H1 (cell line): ENCODE measurements around the gene KLF8. TPM values are rescaled to one million over a fixed set of nuclear protein-coding genes. Genes with fewer than 3 reads are reported as not detected.

ENCODE experiments used
- CTCF ChIA-PET: fragments of 300-600 bp; sonication (Branson Sonifier 250); formaldehyde crosslinking; loops from one replicate; lab custom pipeline; 2021; ENCODE audit not compliant: partially characterized antibody; lab: Charles Lee
- POLR2A ChIA-PET: fragments of 300-600 bp; sonication (Branson Sonifier 250); formaldehyde crosslinking; loops from one replicate; lab custom pipeline; 2021; ENCODE audit warnings: inconsistent platforms; ENCODE audit not compliant: partially characterized antibody; lab: Charles Lee
- DNase-seq, 2 experiments: peaks; one replicate each; pipeline versions ENCODE4 v3.0.0 to v3.0.0-alpha.2; 2010 to 2022; ENCODE audit warnings: low spot score in 2 of 2, low read depth in 1 of 2, mixed read lengths in 1 of 2
- FAIRE-seq: peaks from 2 replicates; lab custom pipeline; 2011; peaks lifted over from hg19 to GRCh38; lab: Jason Lieb, UNC
- H2AFZ ChIP-seq: 2 replicates; pipeline ENCODE4 v1.8.1; 2012; ENCODE audit warnings: low read length, inconsistent platforms
- H2AK5ac ChIP-seq: 2 replicates; pipeline ENCODE4 v1.6.1; 2013; ENCODE audit warnings: low read depth, low read length
- H2BK120ac ChIP-seq: replicated peaks from 2 replicates; pipeline ENCODE3; 2013; ENCODE audit warnings: low read depth, low read length, inconsistent platforms
- H2BK12ac ChIP-seq: 2 replicates; pipeline ENCODE4 v1.6.1; 2013; ENCODE audit warnings: low read depth, low read length
- H2BK15ac ChIP-seq: 2 replicates; pipeline ENCODE4 v1.6.1; 2013; ENCODE audit warnings: low read length
- H2BK20ac ChIP-seq: 2 replicates; pipeline ENCODE4 v1.6.1; 2013; ENCODE audit warnings: low read length
- H2BK5ac ChIP-seq: 2 replicates; pipeline ENCODE4 v1.6.1; 2013; ENCODE audit warnings: low read depth, low read length
- H3K14ac ChIP-seq: 2 replicates; pipeline ENCODE4 v1.6.1; 2013; ENCODE audit warnings: inconsistent platforms; ENCODE audit not compliant: insufficient read length
- H3K18ac ChIP-seq: 2 replicates; pipeline ENCODE4 v1.6.1; 2013; ENCODE audit warnings: low read length; ENCODE audit errors: extremely low read depth
- H3K23ac ChIP-seq: 2 replicates; pipeline ENCODE4 v1.6.1; 2013; ENCODE audit warnings: inconsistent platforms; ENCODE audit not compliant: insufficient read length
- H3K23me2 ChIP-seq: 2 replicates; pipeline ENCODE4 v1.6.1; 2013; ENCODE audit warnings: low read depth, low read length
- H3K27ac ChIP-seq: 2 replicates; pipeline ENCODE4 v1.6.1; 2011; ENCODE audit warnings: low read depth, low read length, inconsistent platforms
- H3K27me3 ChIP-seq, 4 experiments: replicated peaks in 1 of 4; 1 replicate in 1 of 4; 2 replicates in 3 of 4; pipeline versions ENCODE4 v1.6.1 to v1.8.1; 2011 to 2013; ENCODE audit warnings: low read length in 3 of 4, mild to moderate bottlenecking in 3 of 4, inconsistent platforms in 2 of 4, mixed read lengths in 2 of 4, moderate library complexity in 1 of 4; ENCODE audit not compliant: control insufficient read depth in 3 of 4, insufficient read depth in 3 of 4; ENCODE audit errors: extremely low read depth in 1 of 4
- H3K36me3 ChIP-seq, 4 experiments: 2 replicates each; pipeline versions ENCODE4 v1.6.1 to v1.8.1; 2011 to 2013; ENCODE audit warnings: mild to moderate bottlenecking in 4 of 4, low read length in 3 of 4, moderate library complexity in 2 of 4, control low read depth in 1 of 4, inconsistent platforms in 1 of 4; ENCODE audit not compliant: insufficient read depth in 4 of 4, control insufficient read depth in 2 of 4
- H3K4ac ChIP-seq: replicated peaks from 2 replicates; pipeline ENCODE3; 2013; ENCODE audit warnings: low read length, low read depth, mixed read lengths, inconsistent platforms; ENCODE audit not compliant: insufficient read length
- H3K4me1 ChIP-seq, 4 experiments: replicated peaks in 1 of 4; 1 replicate in 1 of 4; 2 replicates in 3 of 4; pipeline versions ENCODE4 v1.6.1 to v1.8.1; 2011 to 2013; ENCODE audit warnings: low read length in 3 of 4, inconsistent platforms in 2 of 4, mixed read lengths in 1 of 4; ENCODE audit not compliant: insufficient read depth in 4 of 4, control insufficient read depth in 3 of 4
- H3K4me2 ChIP-seq, 2 experiments: 2 replicates each; pipeline versions ENCODE4 v1.6.1 to v1.8.1; 2011 to 2013; ENCODE audit warnings: low read depth in 2 of 2, low read length in 2 of 2, control low read depth in 1 of 2, inconsistent platforms in 1 of 2, mild to moderate bottlenecking in 1 of 2; ENCODE audit not compliant: insufficient read depth in 1 of 2
- H3K4me3 ChIP-seq, 4 experiments: fragments of 200-600, 300-600 bp in 1 of 4; sonication (generic), shearing (Covaris generic), sonication (Bioruptor Twin) in 1 of 4; 2 replicates each; pipeline versions ENCODE4 v1.5.1 to v1.8.1; 2011 to 2016; ENCODE audit warnings: low read length in 4 of 4, low read depth in 3 of 4, control low read depth in 2 of 4, inconsistent platforms in 2 of 4, mild to moderate bottlenecking in 2 of 4, mixed read lengths in 1 of 4, moderate library complexity in 1 of 4; ENCODE audit not compliant: insufficient read depth in 2 of 4; ENCODE audit errors: extremely low read depth in 1 of 4
- H3K56ac ChIP-seq: replicated peaks from 2 replicates; pipeline ENCODE3; 2013; ENCODE audit warnings: low read depth, mild to moderate bottlenecking, mixed read lengths, low read length, inconsistent platforms; ENCODE audit not compliant: insufficient read length
- H3K79me1 ChIP-seq: 2 replicates; pipeline ENCODE4 v1.6.1; 2013; ENCODE audit warnings: low read depth, low read length, control low read depth
- H3K79me2 ChIP-seq, 2 experiments: 2 replicates each; pipeline versions ENCODE4 v1.6.1 to v1.8.1; 2012 to 2013; ENCODE audit warnings: low read length in 2 of 2, mild to moderate bottlenecking in 2 of 2, inconsistent platforms in 1 of 2; ENCODE audit not compliant: insufficient read depth in 2 of 2, control insufficient read depth in 1 of 2
- H3K9ac ChIP-seq, 4 experiments: replicated peaks in 1 of 4; 1 replicate in 1 of 4; 2 replicates in 3 of 4; pipeline versions ENCODE4 v1.6.1 to v1.8.1; 2011 to 2013; ENCODE audit warnings: low read depth in 3 of 4, low read length in 3 of 4, control low read depth in 2 of 4, mild to moderate bottlenecking in 2 of 4, moderate library complexity in 2 of 4, inconsistent platforms in 1 of 4; ENCODE audit errors: extremely low read depth in 1 of 4
- H3K9me3 ChIP-seq, 2 experiments: 2 replicates each; pipeline versions ENCODE4 v1.6.1 to v1.8.1; 2012 to 2013; ENCODE audit warnings: mild to moderate bottlenecking in 2 of 2, moderate library complexity in 2 of 2, control low read depth in 1 of 2, inconsistent platforms in 1 of 2, low read depth in 1 of 2, low read length in 1 of 2, mixed read lengths in 1 of 2; ENCODE audit not compliant: insufficient read depth in 2 of 2
- H4K20me1 ChIP-seq, 2 experiments: replicated peaks in 1 of 2; 2 replicates each; pipeline versions ENCODE3 to v1.8.1; 2011 to 2013; ENCODE audit warnings: inconsistent platforms in 2 of 2, low read length in 2 of 2, mild to moderate bottlenecking in 1 of 2; ENCODE audit not compliant: insufficient read depth in 2 of 2, control insufficient read depth in 1 of 2
- H4K5ac ChIP-seq: 2 replicates; pipeline ENCODE4 v1.6.1; 2013; ENCODE audit warnings: low read length, low read depth, mixed read lengths, inconsistent platforms; ENCODE audit not compliant: insufficient read length
- H4K8ac ChIP-seq: 2 replicates; pipeline ENCODE4 v1.8.0; 2013; ENCODE audit warnings: mild to moderate bottlenecking, moderate library complexity, low read length, inconsistent platforms; ENCODE audit not compliant: insufficient read depth; ENCODE audit errors: extremely low read depth
- H4K91ac ChIP-seq: replicated peaks from 2 replicates; pipeline ENCODE3; 2013; ENCODE audit warnings: low read length, mixed read lengths, inconsistent platforms; ENCODE audit not compliant: insufficient read length
- KDM5A ChIP-seq: fragments of 200-600 bp; IDR thresholded peaks from 2 replicates; pipeline ENCODE4 v1.7.1; 2012; ENCODE audit warnings: mild to moderate bottlenecking, low read length, inconsistent platforms, mixed read lengths
- PHF8 ChIP-seq: fragments of 200-600 bp; sonication (generic); conservative IDR thresholded peaks from 2 replicates; pipeline ENCODE4 v1.7.1; 2012; ENCODE audit warnings: low read depth, mild to moderate bottlenecking, inconsistent platforms, low read length, moderate library complexity
- WGBS, 2 experiments: shearing (Covaris generic) in 1 of 2; methylation state at CpG; one replicate each; pipeline versions ENCODE4 v1.1.6 to v1.1.7; 2013 to 2015; ENCODE audit warnings: low lambda C conversion rate in 2 of 2, mixed read lengths in 2 of 2, inconsistent platforms in 1 of 2, low coverage in 1 of 2, missing lambda C conversion rate in 1 of 2; ENCODE audit not compliant: insufficient replicate concordance in 2 of 2, insufficient coverage in 1 of 2, insufficient read length in 1 of 2; ENCODE audit errors: extremely low coverage in 1 of 2, missing lambda C conversion rate in 1 of 2; 5-methylcytosine and 5-hydroxymethylcytosine counted together
- polyA plus RNA-seq, 7 experiments: library from polyadenylated mRNA; depleted of rRNA in 3 of 7; stranded (reverse) in 5 of 7; unstranded in 2 of 7; fragments of >200 nt in 5 of 7; fragments of 200-250 nt in 2 of 7; gene quantifications; 1 replicate in 5 of 7; 2 replicates in 1 of 7; 4 replicates in 1 of 7; pipeline versions ENCODE4 v1.2.1 to v1.2.3, GENCODE V29; 2011 to 2013; ENCODE audit warnings: missing spikeins in 2 of 7, mixed read lengths in 2 of 7
- total RNA-seq: library from RNA; stranded (reverse); fragmentation: NEBNext Ultra II Directional; extraction: Animal tissue kit (Norgen Biotek cat#: 25700); gene quantifications from 2 replicates; pipeline ENCODE4 v1.2.1, GENCODE V29; 2021

KLF8 gene
- total and polyA plus RNA-seq, 2 of the 8 experiments (the other 6 are each of a cell fraction or from before 2014, with no cell fraction given) = 11.5 to 15.3 TPM

DNA sequence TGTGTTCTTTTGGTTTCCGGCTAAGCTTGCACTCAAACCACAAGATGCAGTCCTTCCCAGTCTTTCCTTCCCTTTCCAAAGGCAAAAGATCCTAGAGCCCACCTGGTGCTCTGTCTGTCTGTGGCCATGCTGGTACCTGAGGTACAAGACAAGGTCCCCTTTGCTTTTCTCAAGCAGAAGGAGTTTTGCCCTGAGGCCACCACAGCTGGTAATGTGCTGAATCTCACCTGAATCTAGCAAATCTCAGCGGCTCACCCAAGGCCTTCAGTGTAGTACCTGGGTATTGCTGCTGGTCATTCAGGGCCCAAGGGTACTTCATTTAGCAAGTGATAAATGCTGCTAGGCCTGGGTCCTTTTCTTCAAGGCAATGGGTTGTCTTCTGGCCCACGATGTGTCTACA lies 20.5 kb upstream of the KLF8 start:
- no peak overlapping the region for H2AK5ac ChIP-seq
- no peak overlapping the region for H4K5ac ChIP-seq
- no peak overlapping the region for H2AFZ ChIP-seq
- no peak overlapping the region for H3K4me3 ChIP-seq
- H3K4me1 ChIP-seq = no peaks in the 10 kb centered on the region
- H3K36me3 ChIP-seq = no peaks in the 10 kb centered on the region; a peak in 1 of 8 replicates
- H2BK20ac ChIP-seq = no peak overlapping the region
- no peak overlapping the region for H3K27ac ChIP-seq
- H3K23me2 ChIP-seq = no peaks in the 10 kb centered on the region
- H3K14ac ChIP-seq = no peak overlapping the region
- TF ChIP-seq KDM5A = no peak
- no peak for TF ChIP-seq PHF8
- TF ChIP-seq, all 59 proteins: peak for 0
- H2BK15ac ChIP-seq = no peak overlapping the region
- H2BK5ac ChIP-seq = no peak overlapping the region
- H3K4ac ChIP-seq = no peak overlapping the region
- POLR2A ChIA-PET = no interaction called here
- no peak overlapping the region for H2BK120ac ChIP-seq
- WGBS, 2 experiments = 82% methylated on average over 2 of the region's 3 CpGs; no CpG with 5 or more reads in 1 of the 2 experiments
- no peak overlapping the region for H3K23ac ChIP-seq
- H4K20me1 ChIP-seq = no peaks in the 10 kb centered on the region
- H3K4me2 ChIP-seq = no peak overlapping the region
- peaks cover 0 to 3% of the 10 kb centered on the region in 2 experiments; a peak in 1 of 4 replicates for H3K9me3 ChIP-seq
- no peaks in the 10 kb centered on the region for H3K79me2 ChIP-seq
- DNase-seq (no peak), FAIRE-seq (no peak)
- no peak overlapping the region for H2BK12ac ChIP-seq
- H3K79me1 ChIP-seq = no peaks in the 10 kb centered on the region
- no peaks in the 10 kb centered on the region for H3K27me3 ChIP-seq
- no peak overlapping the region for H3K9ac ChIP-seq
- H4K8ac ChIP-seq = no peak overlapping the region
- no peak overlapping the region for H3K56ac ChIP-seq
- no peak overlapping the region for H3K18ac ChIP-seq
- CTCF ChIA-PET = interaction anchor here (0.6 kb wide), 1 partner anchor 604 kb away, joined by 4 read pairs; no protein-coding TSS in a partner anchor
- no peak overlapping the region for H4K91ac ChIP-seq
